SU-DHL-6 (cell line): ENCODE measurements around the gene NOVA2.

ENCODE experiments used
- H2AFZ ChIP-seq: fragments of 200-600 bp; sonication (generic); 2 replicates; pipeline ENCODE4 v1.6.1; 2014; ENCODE audit warnings: low read depth, mild to moderate bottlenecking, moderate library complexity, mixed read lengths, antibody characterized with exemption, low read length; ENCODE audit not compliant: severe bottlenecking
- H3F3A ChIP-seq: fragments of 200-600 bp; shearing (Covaris generic); 2 replicates; pipeline ENCODE4 v1.6.0; 2016; ENCODE audit warnings: antibody characterized with exemption, mild to moderate bottlenecking; ENCODE audit not compliant: insufficient read depth
- H3K27ac ChIP-seq: fragments of 200-600 bp; sonication (generic); 2 replicates; pipeline ENCODE4 v1.5.1; 2016; ENCODE audit warnings: low read depth, mild to moderate bottlenecking, low read length, moderate library complexity, mixed read lengths
- H3K27me3 ChIP-seq: fragments of 200-600 bp; sonication (generic), shearing (Covaris generic); 2 replicates; pipeline ENCODE4 v1.6.0; 2014; ENCODE audit warnings: mild to moderate bottlenecking, low read length
- H3K36me3 ChIP-seq: fragments of 200-600 bp; sonication (generic); 2 replicates; pipeline ENCODE4 v1.6.1; 2014; ENCODE audit warnings: mild to moderate bottlenecking, low read length, mixed read lengths
- H3K4me2 ChIP-seq: fragments of 300-600, 200-600 bp; shearing (Covaris generic), sonication (generic); 2 replicates; pipeline ENCODE4 v1.6.0; 2014; ENCODE audit warnings: low read length, low read depth, mild to moderate bottlenecking; ENCODE audit not compliant: poor library complexity, severe bottlenecking
- H3K4me3 ChIP-seq: fragments of 200-600 bp; sonication (generic); 2 replicates; pipeline ENCODE4 v1.5.1; 2014; ENCODE audit warnings: antibody characterized with exemption, low read length, mild to moderate bottlenecking, mixed read lengths; ENCODE audit not compliant: insufficient read depth, poor library complexity, severe bottlenecking
- H3K79me2 ChIP-seq: fragments of 200-600 bp; sonication (generic); 2 replicates; pipeline ENCODE4 v1.6.1; 2014; ENCODE audit warnings: mild to moderate bottlenecking, low read length, moderate library complexity; ENCODE audit not compliant: insufficient read depth
- H3K9ac ChIP-seq: fragments of 200-600 bp; sonication (generic); 2 replicates; pipeline ENCODE4 v1.7.0; 2014; ENCODE audit warnings: mild to moderate bottlenecking, low read length
- H3K9me2 ChIP-seq: fragments of 200-600 bp; sonication (generic); replicated peaks from 2 replicates; pipeline ENCODE4 v1.6.1; 2014; ENCODE audit warnings: low read length; ENCODE audit not compliant: insufficient read depth
- H3K9me3 ChIP-seq: fragments of 200-600 bp; sonication (generic); 2 replicates; pipeline ENCODE4 v1.6.1; 2014; ENCODE audit warnings: low read length, mixed read lengths; ENCODE audit not compliant: insufficient read depth
- H4K20me1 ChIP-seq: fragments of 200-600 bp; sonication (generic); 2 replicates; pipeline ENCODE4 v1.6.1; 2014; ENCODE audit warnings: low read depth, mild to moderate bottlenecking, antibody characterized with exemption, low read length, moderate library complexity, mixed read lengths
- EZH2phosphoT487 ChIP-seq: fragments of 200-600 bp; sonication (generic), shearing (Covaris generic); conservative IDR thresholded peaks from 2 replicates; pipeline ENCODE4 v1.6.1; 2018; ENCODE audit warnings: mild to moderate bottlenecking, antibody characterized with exemption, low read length, moderate library complexity, mixed read lengths
- TF ChIP-seq, protein P1 (sequence below): fragments of 200-600 bp; sonication (generic); IDR thresholded peaks from one replicate; pipeline ENCODE4 v1.5.1; 2017; ENCODE audit warnings: antibody characterized with exemption, mild to moderate bottlenecking, low read length, moderate library complexity; ENCODE audit not compliant: insufficient read depth, poor library complexity, severe bottlenecking

The NOVA2 gene

DNA sequence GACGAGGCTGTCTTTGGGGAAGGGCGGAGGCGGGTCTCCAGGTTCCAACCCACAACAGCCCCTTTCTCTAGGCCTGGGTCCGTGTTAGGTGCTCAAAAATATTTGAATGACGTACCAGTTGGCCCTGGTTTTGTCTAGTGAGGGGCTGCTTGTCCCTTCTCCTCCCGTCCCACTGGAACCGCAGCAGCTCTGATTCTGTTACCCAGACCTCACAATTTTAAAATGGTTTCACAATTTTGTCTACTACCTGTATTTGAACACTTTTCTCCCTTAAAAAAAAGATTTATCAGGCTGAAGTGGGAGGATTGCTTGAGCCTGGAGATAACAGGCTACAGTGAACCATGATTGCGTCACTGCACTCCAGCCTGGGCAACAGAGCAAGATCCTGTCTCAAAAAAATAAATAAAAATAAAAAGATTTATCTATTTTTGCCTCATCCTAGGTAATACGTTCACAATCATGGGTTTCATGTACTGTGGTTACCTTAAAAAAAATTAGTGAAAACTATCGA, 86.4 kb downstream of the NOVA2 start:
- TF ChIP-seq, protein P1, sequence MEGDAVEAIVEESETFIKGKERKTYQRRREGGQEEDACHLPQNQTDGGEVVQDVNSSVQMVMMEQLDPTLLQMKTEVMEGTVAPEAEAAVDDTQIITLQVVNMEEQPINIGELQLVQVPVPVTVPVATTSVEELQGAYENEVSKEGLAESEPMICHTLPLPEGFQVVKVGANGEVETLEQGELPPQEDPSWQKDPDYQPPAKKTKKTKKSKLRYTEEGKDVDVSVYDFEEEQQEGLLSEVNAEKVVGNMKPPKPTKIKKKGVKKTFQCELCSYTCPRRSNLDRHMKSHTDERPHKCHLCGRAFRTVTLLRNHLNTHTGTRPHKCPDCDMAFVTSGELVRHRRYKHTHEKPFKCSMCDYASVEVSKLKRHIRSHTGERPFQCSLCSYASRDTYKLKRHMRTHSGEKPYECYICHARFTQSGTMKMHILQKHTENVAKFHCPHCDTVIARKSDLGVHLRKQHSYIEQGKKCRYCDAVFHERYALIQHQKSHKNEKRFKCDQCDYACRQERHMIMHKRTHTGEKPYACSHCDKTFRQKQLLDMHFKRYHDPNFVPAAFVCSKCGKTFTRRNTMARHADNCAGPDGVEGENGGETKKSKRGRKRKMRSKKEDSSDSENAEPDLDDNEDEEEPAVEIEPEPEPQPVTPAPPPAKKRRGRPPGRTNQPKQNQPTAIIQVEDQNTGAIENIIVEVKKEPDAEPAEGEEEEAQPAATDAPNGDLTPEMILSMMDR: no peak
- TF ChIP-seq EZH2phosphoT487: no peak
- H3K4me3 ChIP-seq: peak overlapping the region; percentile 79
- H3K9ac ChIP-seq: peak overlapping the region; percentile 87
- H3K79me2 ChIP-seq: peaks cover 12% of the 10 kb centered on the region; the same call in 1 of the 2 replicates
- peak overlapping the region; percentile 86 for H3K4me2 ChIP-seq
- no peaks in the 10 kb centered on the region for H4K20me1 ChIP-seq
- peak overlapping the region; percentile 78 for H3K27ac ChIP-seq
- no peaks in the 10 kb centered on the region for H3K36me3 ChIP-seq
- H3F3A ChIP-seq: peaks cover 21% of the 10 kb centered on the region
- H3K9me3 ChIP-seq: no peaks in the 10 kb centered on the region
- no peaks in the 10 kb centered on the region for H3K9me2 ChIP-seq
- peak overlapping the region; percentile 84 for H2AFZ ChIP-seq
- no peaks in the 10 kb centered on the region for H3K27me3 ChIP-seq

- Histone ChIP-seq H3K4me3 (peak overlapping the region; percentile 79), H3K9me2 (no peaks in the 10 kb centered on the region), H3F3A (peaks cover 21% of the 10 kb centered on the region), H3K9me3 (no peaks in the 10 kb centered on the region), H3K36me3 (no peaks in the 10 kb centered on the region), H3K27me3 (no peaks in the 10 kb centered on the region), H3K9ac (peak overlapping the region; percentile 87), H3K4me2 (peak overlapping the region; percentile 86), H3K27ac (peak overlapping the region; percentile 78), H2AFZ (peak overlapping the region; percentile 84), H3K79me2 (peaks cover 12% of the 10 kb centered on the region; the same call in 1 of the 2 replicates), H4K20me1 (no peaks in the 10 kb centered on the region)
- TF ChIP-seq, protein P1: no peak
- no peak for TF ChIP-seq EZH2phosphoT487
These were observed 87.1 kb downstream of the NOVA2 start for GRCh38 chr19:45886427-45887199.

GRCh38 chr19:45885556-45886426, 87.9 kb downstream of the NOVA2 start, which contains the start of gene IRF2BP1:
Gene IRF2BP1 (minus strand): TSS chr19:45886141. CDS start chr19:45885774, 367 bp downstream.
- TF ChIP-seq, protein P1: no peak
- TF ChIP-seq EZH2phosphoT487: no peak
- peaks cover 12% of the 10 kb centered on the region; the same call in 1 of the 2 replicates for H3K79me2 ChIP-seq
- H3K9ac ChIP-seq: peak within 1 kb of the TSS; percentile 87
- no peaks in the 10 kb centered on the region for H3K36me3 ChIP-seq
- H3K9me2 ChIP-seq: no peaks in the 10 kb centered on the region
- peak within 1 kb of the TSS; percentile 86 for H3K4me2 ChIP-seq
- H3K9me3 ChIP-seq: no peaks in the 10 kb centered on the region
- H3K27me3 ChIP-seq: no peaks in the 10 kb centered on the region
- peak within 1 kb of the TSS; percentile 78 for H3K27ac ChIP-seq
- H2AFZ ChIP-seq: peak within 1 kb of the TSS; percentile 84
- peaks cover 21% of the 10 kb centered on the region for H3F3A ChIP-seq
- H4K20me1 ChIP-seq: no peaks in the 10 kb centered on the region
- peak within 1 kb of the TSS; percentile 79 for H3K4me3 ChIP-seq
